GM23338 (cell line): ENCODE measurements around the gene CFAP299. TPM values are rescaled to one million over a fixed set of nuclear protein-coding genes. Genes with fewer than 3 reads are reported as not detected.

Source experiments
- ATAC-seq: fragments of 200-7000 bp; cut with Tn5 transposase; 3 replicates; pipeline ENCODE4 v1.9.1; 2020
- DNase-seq: peaks from one replicate; pipeline ENCODE4 v3.0.0-alpha.2; 2015; ENCODE audit warnings: low spot score
- H2AFZ ChIP-seq: fragments of 200-600 bp; sonication (generic); 2 replicates; pipeline ENCODE4 v1.8.0; 2016; ENCODE audit warnings: antibody characterized with exemption, mild to moderate bottlenecking, moderate library complexity
- H3F3A ChIP-seq: fragments of 200-600 bp; sonication (generic); replicated peaks from 2 replicates; pipeline ENCODE4 v1.8.0; 2017; ENCODE audit warnings: antibody characterized with exemption, mixed run types, low read depth
- H3K27ac ChIP-seq: fragments of 200-600 bp; sonication (generic); 2 replicates; pipeline ENCODE4 v1.6.1; 2016; ENCODE audit warnings: low read depth
- H3K27me3 ChIP-seq: fragments of 200-600 bp; sonication (generic); 2 replicates; pipeline ENCODE4 v1.8.0; 2016; ENCODE audit warnings: mild to moderate bottlenecking, mixed run types, moderate library complexity; ENCODE audit not compliant: insufficient read depth
- H3K36me3 ChIP-seq: fragments of 200-600 bp; sonication (generic); 2 replicates; pipeline ENCODE4 v1.8.0; 2016; ENCODE audit warnings: mild to moderate bottlenecking; ENCODE audit not compliant: insufficient read depth
- H3K4me1 ChIP-seq: fragments of 200-600 bp; sonication (generic); 2 replicates; pipeline ENCODE4 v1.8.0; 2016; ENCODE audit warnings: mild to moderate bottlenecking, moderate library complexity; ENCODE audit not compliant: insufficient read depth
- H3K4me2 ChIP-seq: fragments of 200-600 bp; sonication (generic); 2 replicates; pipeline ENCODE4 v1.7.1; 2017; ENCODE audit warnings: mixed run types
- H3K4me3 ChIP-seq: fragments of 200-600 bp; sonication (generic); 2 replicates; pipeline ENCODE4 v1.6.1; 2016; ENCODE audit warnings: mixed run types
- H3K79me2 ChIP-seq: fragments of 200-600 bp; sonication (generic); replicated peaks from 2 replicates; pipeline ENCODE4 v1.8.0; 2017; ENCODE audit warnings: mild to moderate bottlenecking; ENCODE audit not compliant: insufficient read depth
- H3K9me2 ChIP-seq: fragments of 200-600 bp; sonication (generic); 2 replicates; pipeline ENCODE4 v1.8.0; 2017; ENCODE audit not compliant: insufficient read depth
- H4K20me1 ChIP-seq: fragments of 200-600 bp; sonication (generic); replicated peaks from 2 replicates; pipeline ENCODE4 v1.8.0; 2017; ENCODE audit warnings: mild to moderate bottlenecking; ENCODE audit not compliant: insufficient read depth
- H3K27ac Mint-ChIP-seq: 2 replicates; pipeline ENCODE4 v1.8.0; 2020; ENCODE audit warnings: inconsistent platforms, mild to moderate bottlenecking, moderate library complexity, mixed read lengths
- H3K27me3 Mint-ChIP-seq: 3 replicates; pipeline ENCODE4 v1.8.0; 2022; ENCODE audit warnings: low read depth, mild to moderate bottlenecking, moderate library complexity, mixed read lengths, inconsistent platforms; ENCODE audit not compliant: insufficient read depth, poor library complexity
- H3K36me3 Mint-ChIP-seq: 3 replicates; pipeline ENCODE4 v1.8.0; 2021; ENCODE audit warnings: low read depth, mild to moderate bottlenecking, inconsistent platforms, moderate library complexity, mixed read lengths
- H3K4me1 Mint-ChIP-seq: 3 replicates; pipeline ENCODE4 v1.8.0; 2020; ENCODE audit warnings: mild to moderate bottlenecking, inconsistent platforms, mixed read lengths
- H3K4me3 Mint-ChIP-seq: 3 replicates; pipeline ENCODE4 v1.8.0; 2021; ENCODE audit warnings: moderate library complexity, mild to moderate bottlenecking, inconsistent platforms, mixed read lengths
- H3K9me3 Mint-ChIP-seq: 3 replicates; pipeline ENCODE4 v1.8.0; 2020; ENCODE audit warnings: moderate library complexity, mild to moderate bottlenecking, inconsistent platforms, mixed read lengths
- EZH2phosphoT487 ChIP-seq: fragments of 200-600 bp; sonication (generic); IDR thresholded peaks from one replicate; pipeline ENCODE4 v1.8.1; 2018; ENCODE audit warnings: antibody characterized with exemption; ENCODE audit not compliant: unreplicated experiment
- ZNF114 ChIP-seq: fragments of 250-450 bp; sonication (Bioruptor Pico); IDR thresholded peaks from 2 replicates; pipeline ENCODE4 v1.5.0; 2020; ENCODE audit warnings: mild to moderate bottlenecking, moderate library complexity
- polyA plus RNA-seq: library from polyadenylated mRNA; unstranded; fragments of >200 nt; fragmentation: Nextera tagmentation; extraction: Ambion mirVana; gene quantifications from 2 replicates; pipeline ENCODE4 v1.2.1, GENCODE V29; 2016
- total RNA-seq: library from RNA; depleted of rRNA; stranded (reverse); fragments of >200 nt; shearing (Covaris generic); gene quantifications from 2 replicates; pipeline ENCODE4 v1.2.3, GENCODE V29; 2014
- TF ChIP-seq, protein P1 (sequence below): fragments of 250-450 bp; sonication (Bioruptor Pico); IDR thresholded peaks from 2 replicates; pipeline ENCODE4 v1.5.0; 2020; ENCODE audit warnings: mild to moderate bottlenecking, moderate library complexity

The CFAP299 gene
- total and polyA plus RNA-seq, 2 experiments from 2014 or later, result not detected

DNA sequence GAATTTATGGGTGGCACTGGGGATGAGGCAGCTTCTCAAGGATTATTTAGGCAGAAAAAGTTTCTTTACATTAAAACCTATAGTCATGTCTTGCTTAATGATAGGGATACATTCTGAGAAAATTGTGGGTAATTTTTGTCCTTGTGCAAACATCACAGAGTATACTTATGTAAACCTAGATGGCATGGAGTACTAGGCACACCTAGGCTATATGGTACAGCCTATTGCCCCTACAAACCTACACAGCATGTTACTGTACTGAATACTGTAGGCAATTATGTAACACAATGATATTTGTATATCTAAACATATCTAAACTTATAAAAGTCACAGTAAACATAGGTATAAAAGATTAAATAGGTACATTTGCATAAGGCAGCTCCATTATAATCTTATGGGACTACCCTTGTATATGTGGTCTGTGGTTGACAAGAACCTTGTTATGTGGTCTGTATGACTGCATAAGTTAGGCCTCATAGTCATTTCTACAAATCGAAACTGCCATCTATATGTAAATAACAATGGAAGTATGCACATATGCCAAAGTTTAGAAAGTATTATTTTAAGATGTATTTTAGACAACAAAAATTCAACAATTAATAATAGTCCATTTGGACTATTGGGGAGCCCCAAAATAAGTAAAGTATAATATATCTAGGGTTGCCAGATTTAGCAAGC, 87.3 kb downstream of the CFAP299 start (continued):
- TF ChIP-seq, protein P1, sequence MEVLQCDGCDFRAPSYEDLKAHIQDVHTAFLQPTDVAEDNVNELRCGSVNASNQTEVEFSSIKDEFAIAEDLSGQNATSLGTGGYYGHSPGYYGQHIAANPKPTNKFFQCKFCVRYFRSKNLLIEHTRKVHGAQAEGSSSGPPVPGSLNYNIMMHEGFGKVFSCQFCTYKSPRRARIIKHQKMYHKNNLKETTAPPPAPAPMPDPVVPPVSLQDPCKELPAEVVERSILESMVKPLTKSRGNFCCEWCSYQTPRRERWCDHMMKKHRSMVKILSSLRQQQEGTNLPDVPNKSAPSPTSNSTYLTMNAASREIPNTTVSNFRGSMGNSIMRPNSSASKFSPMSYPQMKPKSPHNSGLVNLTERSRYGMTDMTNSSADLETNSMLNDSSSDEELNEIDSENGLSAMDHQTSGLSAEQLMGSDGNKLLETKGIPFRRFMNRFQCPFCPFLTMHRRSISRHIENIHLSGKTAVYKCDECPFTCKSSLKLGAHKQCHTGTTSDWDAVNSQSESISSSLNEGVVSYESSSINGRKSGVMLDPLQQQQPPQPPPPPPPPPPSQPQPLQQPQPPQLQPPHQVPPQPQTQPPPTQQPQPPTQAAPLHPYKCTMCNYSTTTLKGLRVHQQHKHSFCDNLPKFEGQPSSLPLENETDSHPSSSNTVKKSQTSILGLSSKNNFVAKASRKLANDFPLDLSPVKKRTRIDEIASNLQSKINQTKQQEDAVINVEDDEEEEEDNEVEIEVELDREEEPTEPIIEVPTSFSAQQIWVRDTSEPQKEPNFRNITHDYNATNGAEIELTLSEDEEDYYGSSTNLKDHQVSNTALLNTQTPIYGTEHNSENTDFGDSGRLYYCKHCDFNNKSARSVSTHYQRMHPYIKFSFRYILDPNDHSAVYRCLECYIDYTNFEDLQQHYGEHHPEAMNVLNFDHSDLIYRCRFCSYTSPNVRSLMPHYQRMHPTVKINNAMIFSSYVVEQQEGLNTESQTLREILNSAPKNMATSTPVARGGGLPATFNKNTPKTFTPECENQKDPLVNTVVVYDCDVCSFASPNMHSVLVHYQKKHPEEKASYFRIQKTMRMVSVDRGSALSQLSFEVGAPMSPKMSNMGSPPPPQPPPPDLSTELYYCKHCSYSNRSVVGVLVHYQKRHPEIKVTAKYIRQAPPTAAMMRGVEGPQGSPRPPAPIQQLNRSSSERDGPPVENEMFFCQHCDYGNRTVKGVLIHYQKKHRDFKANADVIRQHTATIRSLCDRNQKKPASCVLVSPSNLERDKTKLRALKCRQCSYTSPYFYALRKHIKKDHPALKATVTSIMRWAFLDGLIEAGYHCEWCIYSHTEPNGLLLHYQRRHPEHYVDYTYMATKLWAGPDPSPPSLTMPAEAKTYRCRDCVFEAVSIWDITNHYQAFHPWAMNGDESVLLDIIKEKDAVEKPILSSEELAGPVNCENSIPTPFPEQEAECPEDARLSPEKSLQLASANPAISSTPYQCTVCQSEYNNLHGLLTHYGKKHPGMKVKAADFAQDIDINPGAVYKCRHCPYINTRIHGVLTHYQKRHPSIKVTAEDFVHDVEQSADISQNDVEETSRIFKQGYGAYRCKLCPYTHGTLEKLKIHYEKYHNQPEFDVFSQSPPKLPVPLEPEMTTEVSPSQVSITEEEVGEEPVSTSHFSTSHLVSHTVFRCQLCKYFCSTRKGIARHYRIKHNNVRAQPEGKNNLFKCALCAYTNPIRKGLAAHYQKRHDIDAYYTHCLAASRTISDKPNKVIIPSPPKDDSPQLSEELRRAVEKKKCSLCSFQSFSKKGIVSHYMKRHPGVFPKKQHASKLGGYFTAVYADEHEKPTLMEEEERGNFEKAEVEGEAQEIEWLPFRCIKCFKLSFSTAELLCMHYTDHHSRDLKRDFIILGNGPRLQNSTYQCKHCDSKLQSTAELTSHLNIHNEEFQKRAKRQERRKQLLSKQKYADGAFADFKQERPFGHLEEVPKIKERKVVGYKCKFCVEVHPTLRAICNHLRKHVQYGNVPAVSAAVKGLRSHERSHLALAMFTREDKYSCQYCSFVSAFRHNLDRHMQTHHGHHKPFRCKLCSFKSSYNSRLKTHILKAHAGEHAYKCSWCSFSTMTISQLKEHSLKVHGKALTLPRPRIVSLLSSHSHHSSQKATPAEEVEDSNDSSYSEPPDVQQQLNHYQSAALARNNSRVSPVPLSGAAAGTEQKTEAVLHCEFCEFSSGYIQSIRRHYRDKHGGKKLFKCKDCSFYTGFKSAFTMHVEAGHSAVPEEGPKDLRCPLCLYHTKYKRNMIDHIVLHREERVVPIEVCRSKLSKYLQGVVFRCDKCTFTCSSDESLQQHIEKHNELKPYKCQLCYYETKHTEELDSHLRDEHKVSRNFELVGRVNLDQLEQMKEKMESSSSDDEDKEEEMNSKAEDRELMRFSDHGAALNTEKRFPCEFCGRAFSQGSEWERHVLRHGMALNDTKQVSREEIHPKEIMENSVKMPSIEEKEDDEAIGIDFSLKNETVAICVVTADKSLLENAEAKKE (CRISPR knock-in tag), result no peak

DNA sequence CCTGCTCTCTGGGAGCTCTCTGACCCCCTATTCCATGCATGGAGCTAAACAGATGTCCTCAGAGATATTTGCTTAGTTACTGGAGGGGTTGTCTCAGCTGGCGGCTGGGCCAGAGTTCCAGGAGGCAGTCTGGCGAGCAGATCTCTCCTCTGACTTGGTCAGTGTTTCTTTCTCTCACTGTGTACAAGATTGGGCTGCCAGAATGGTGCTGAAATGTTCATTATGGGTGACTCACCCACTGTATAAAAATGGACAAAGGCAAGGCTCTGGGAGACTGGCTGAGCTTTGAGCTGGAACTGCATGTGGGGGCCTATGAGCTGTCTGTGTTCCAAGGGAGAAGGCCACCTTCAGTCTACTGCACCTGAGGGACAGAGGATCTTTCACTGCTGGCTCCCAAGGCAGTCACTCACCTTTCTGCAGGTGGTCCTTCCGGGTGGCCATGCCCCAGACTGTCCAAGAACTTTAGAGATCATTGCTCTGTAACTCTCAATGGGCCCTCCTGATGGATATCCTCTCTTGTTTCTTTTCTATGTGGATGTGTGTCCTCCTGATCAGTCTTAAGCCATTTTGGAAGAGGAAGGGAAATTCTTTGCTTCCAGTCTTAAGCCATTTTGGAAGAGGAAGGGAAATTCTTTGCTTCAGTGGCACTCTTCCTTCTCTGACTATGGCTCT, 88.2 kb downstream of the CFAP299 start:
- no peaks in the 10 kb centered on the region for H3K27me3 Mint-ChIP-seq
- ATAC-seq (no peak), DNase-seq (no peak)
- no peaks in the 10 kb centered on the region for H3K9me3 Mint-ChIP-seq
- no peak overlapping the region for H3K4me3 Mint-ChIP-seq
- no peak overlapping the region for H3K27ac Mint-ChIP-seq
- H3K4me2 ChIP-seq, result no peak overlapping the region
- peaks cover 25% of the 10 kb centered on the region for H3K4me1 Mint-ChIP-seq
- H3K9me2 ChIP-seq, result no peaks in the 10 kb centered on the region
- no peaks in the 10 kb centered on the region for H3F3A ChIP-seq
- no peaks in the 10 kb centered on the region for H4K20me1 ChIP-seq
- peaks cover 7% of the 10 kb centered on the region for H3K4me1 ChIP-seq
- no peak for TF ChIP-seq ZNF114 (CRISPR knock-in tag)
- TF ChIP-seq EZH2phosphoT487, result no peak
- H3K36me3 Mint-ChIP-seq, result no peaks in the 10 kb centered on the region
- no peak overlapping the region for H2AFZ ChIP-seq
- no peak overlapping the region for H3K4me3 ChIP-seq
- no peaks in the 10 kb centered on the region for H3K27me3 ChIP-seq
- H3K79me2 ChIP-seq, result no peaks in the 10 kb centered on the region
- H3K27ac ChIP-seq, result no peak overlapping the region
- H3K36me3 ChIP-seq, result no peaks in the 10 kb centered on the region
